HUES48 (cell line): ENCODE data around the gene PRSS38.

ENCODE experiments used
- H3K27ac ChIP-seq: one replicate; pipeline ENCODE4 v1.7.0; 2013; ENCODE audit warnings: low read depth, low read length, inconsistent platforms
- H3K27me3 ChIP-seq: 2 replicates; pipeline ENCODE4 v1.6.1; 2013; ENCODE audit warnings: mild to moderate bottlenecking, low read length; ENCODE audit not compliant: control insufficient read depth, insufficient read depth
- H3K36me3 ChIP-seq: 2 replicates; pipeline ENCODE4 v1.6.1; 2013; ENCODE audit warnings: low read length; ENCODE audit not compliant: control insufficient read depth, insufficient read depth
- H3K4me1 ChIP-seq: 2 replicates; pipeline ENCODE4 v1.6.1; 2013; ENCODE audit warnings: mild to moderate bottlenecking, low read length; ENCODE audit not compliant: control insufficient read depth, insufficient read depth
- H3K4me3 ChIP-seq: 2 replicates; pipeline ENCODE4 v1.5.1; 2013; ENCODE audit warnings: mild to moderate bottlenecking, low read depth, low read length
- H3K9ac ChIP-seq: 2 replicates; pipeline ENCODE4 v1.6.1; 2013; ENCODE audit warnings: mild to moderate bottlenecking, low read depth, low read length, moderate library complexity
- H3K9me3 ChIP-seq: 2 replicates; pipeline ENCODE4 v1.6.1; 2013; ENCODE audit warnings: low read length; ENCODE audit not compliant: control insufficient read depth, insufficient read depth

Gene PRSS38

GRCh38 chr1:227883073-227883520 lies 67.6 kb downstream of the PRSS38 start:
- Histone ChIP-seq H3K9me3 (no peaks in the 10 kb centered on the region), H3K27ac (no peak overlapping the region), H3K4me3 (no peak overlapping the region), H3K36me3 (no peaks in the 10 kb centered on the region), H3K4me1 (peaks cover 5% of the 10 kb centered on the region; the same call in 1 of the 2 replicates), H3K9ac (no peak overlapping the region), H3K27me3 (no peaks in the 10 kb centered on the region; the same call in 1 of the 2 replicates)

DNA sequence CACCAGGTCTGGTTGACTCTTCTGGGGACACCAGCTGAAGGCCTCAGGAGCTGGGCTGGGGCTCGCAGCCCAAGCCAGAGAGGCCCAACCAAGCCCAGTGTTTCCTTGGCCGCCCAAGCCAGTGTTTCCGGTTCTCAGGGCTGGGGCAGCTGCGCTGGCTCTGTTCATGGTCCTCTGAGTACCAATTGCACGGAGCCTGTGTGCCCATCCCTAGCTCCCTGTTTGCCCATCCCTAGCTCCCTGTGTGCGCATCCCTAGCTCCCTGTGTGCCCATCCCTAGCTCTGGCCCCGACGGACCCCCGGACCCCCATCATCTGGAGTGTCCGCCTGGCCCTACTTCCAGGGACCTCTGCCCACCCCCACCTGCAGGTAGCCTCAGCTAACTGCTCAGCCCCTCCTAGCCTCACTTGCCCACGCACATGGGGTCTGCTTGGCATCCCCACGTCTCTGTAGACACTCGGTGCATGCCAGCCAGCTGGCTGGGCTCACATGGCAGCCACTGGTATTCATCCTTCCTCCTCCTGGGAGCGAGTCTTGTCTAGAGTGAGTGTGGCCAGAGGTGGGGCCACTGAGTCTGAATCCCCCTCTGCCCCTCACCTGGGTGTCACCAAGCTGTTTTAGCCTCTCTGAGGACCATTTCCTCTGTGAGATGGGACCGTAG lies 68.3 kb downstream of the PRSS38 start:
- H3K4me3 ChIP-seq, result no peak overlapping the region
- no peak overlapping the region for H3K9ac ChIP-seq
- H3K4me1 ChIP-seq, result peaks cover 10% of the 10 kb centered on the region; the same call in 1 of the 2 replicates

DNA sequence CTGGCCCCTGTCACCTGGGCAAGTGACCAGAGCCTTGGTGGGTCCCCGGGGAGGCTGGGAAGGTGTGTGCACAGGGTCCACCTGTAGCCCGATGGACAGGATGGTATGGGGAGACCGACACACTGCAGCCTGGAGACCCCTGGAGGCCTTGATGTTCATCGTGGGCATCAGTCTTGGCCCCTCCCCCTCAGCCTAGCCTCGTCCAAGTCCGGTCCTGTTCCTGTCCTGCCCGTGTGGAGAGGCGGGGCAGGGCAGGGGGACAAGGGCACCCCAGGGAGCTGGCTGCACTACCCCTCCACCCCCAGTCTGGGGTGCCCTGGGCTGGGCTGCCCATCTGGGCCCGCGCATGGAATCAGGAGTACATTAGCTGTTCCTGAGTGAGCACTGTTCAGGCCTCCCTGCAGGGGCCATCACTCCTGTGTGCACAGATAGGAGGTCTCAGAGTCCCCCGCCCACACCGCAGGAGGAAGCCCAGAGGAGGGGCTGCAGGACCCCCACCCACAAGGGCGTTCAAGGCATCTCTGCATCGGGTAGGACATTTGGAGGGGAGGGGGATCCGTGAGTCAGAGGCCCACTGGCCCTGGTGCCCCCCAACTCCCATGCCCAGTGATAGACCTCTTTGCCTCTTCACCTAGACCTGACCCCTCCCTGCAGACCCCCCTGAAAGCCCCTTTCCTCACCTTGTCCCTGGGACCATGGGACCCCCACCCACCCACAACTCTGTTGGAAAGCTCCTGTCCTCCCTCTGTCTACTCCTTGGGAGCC lies 69.1 kb downstream of the PRSS38 start:
- Histone ChIP-seq H3K27me3 (no peaks in the 10 kb centered on the region), H3K27ac (no peak overlapping the region), H3K4me3 (no peak overlapping the region), H3K36me3 (no peaks in the 10 kb centered on the region), H3K9me3 (no peaks in the 10 kb centered on the region), H3K9ac (no peak overlapping the region), H3K4me1 (peaks cover 10% of the 10 kb centered on the region; the same call in 1 of the 2 replicates)

More for the DNA sequence above, 68.3 kb downstream of the PRSS38 start:
- Histone ChIP-seq H3K27ac (no peak overlapping the region), H3K9me3 (no peaks in the 10 kb centered on the region), H3K36me3 (no peaks in the 10 kb centered on the region), H3K27me3 (no peaks in the 10 kb centered on the region; the same call in 1 of the 2 replicates)

DNA sequence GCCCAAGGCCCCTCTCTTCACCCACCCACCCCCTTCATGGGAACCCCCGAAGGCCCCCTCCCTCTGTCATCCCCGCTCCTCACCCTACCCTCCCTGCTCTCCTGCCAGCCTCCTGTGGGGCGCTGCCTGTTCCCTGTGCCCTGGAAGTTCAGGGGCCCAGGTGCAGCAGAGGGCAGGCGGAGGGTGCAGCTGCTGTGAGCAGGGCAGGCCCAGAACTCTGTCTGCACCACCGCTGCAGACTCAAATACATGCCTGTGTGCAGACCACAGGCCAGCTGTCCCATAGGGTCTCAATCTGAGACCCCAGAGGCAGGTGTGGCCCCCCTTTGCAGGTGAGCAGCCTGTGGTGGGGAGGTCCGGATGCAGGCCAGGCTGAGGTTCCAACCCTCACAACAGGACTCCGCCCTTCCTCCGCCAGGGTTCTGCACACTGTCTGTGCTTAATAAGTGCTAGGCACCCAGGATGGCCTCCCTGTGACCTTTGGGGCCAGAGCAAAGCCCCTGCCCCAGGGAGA lies 69.7 kb downstream of the PRSS38 start:
- Histone ChIP-seq H3K4me3 (no peak overlapping the region), H3K4me1 (peaks cover 10% of the 10 kb centered on the region; the same call in 1 of the 2 replicates), H3K9ac (no peak overlapping the region), H3K27me3 (no peaks in the 10 kb centered on the region), H3K27ac (no peak overlapping the region), H3K9me3 (no peaks in the 10 kb centered on the region), H3K36me3 (no peaks in the 10 kb centered on the region)

GRCh38 chr1:227885648-227886502 lies 70.4 kb downstream of the PRSS38 start:
- Histone ChIP-seq H3K9ac (no peak overlapping the region), H3K4me1 (peaks cover 10% of the 10 kb centered on the region; the same call in 1 of the 2 replicates), H3K36me3 (no peaks in the 10 kb centered on the region), H3K4me3 (no peak overlapping the region), H3K9me3 (no peaks in the 10 kb centered on the region), H3K27ac (no peak overlapping the region), H3K27me3 (no peaks in the 10 kb centered on the region)

DNA sequence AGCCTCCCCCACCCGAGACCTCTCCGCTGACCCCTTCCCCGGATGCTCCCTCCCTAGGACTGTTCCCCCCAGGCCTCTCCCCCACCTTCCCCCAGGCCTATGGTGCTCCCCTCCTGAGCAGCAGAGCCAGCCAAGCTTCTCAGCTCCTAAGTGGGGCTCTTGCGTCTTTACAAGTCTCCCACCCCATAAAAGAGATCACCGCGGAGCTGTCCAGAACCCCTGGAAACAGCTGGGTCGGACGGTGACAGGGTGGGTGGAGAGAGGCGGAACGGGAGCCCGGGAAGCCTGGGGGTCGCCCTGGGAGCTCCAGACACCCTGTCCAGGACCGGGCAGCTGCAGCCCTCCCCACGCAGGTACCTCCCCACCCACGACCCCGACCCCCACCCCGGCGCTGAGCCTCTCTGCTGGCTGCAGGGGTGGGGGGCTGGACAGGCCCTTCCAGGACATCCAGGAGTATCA lies 71.1 kb downstream of the PRSS38 start:
- H3K9ac ChIP-seq, result no peak overlapping the region
- H3K27ac ChIP-seq, result no peak overlapping the region
- no peaks in the 10 kb centered on the region for H3K27me3 ChIP-seq
- H3K4me3 ChIP-seq, result peak overlapping the region; percentile 57
- no peaks in the 10 kb centered on the region for H3K9me3 ChIP-seq
- H3K4me1 ChIP-seq, result peaks cover 10% of the 10 kb centered on the region; the same call in 1 of the 2 replicates
- H3K36me3 ChIP-seq, result no peaks in the 10 kb centered on the region

DNA sequence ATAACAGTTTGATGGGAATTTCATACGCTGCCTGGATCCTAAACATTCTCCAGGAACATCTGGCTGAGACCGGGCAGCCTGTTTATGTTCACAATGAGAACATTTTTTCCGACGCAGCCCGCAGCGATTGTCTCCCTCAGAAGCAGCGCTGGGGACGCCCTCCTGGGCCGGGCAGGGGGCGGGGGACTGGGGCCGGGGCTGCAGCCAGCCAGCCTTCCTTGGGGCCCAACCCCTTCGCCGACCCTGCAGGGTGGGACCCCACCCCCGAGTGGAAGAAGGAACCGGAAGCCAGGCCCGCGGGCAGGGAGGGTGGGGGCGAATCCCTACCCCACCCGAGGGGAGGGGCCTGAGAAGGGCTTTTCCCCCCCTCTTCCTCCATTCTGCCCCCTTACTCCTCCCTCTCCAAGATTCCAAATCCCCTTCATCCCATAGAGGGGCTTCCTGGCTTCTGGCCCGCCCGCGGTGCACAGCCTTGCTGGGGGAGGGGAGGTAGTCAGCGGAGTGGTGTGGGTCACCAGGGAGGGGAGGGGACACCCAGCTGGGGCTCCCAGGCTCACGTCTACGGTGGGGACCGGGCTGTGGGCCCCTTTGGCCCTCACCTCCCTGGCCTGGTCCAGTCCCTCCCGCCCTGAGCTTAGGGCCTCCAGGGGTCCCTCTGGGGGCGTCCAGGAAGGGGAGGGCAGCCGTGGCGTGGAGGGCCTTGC lies 71.7 kb downstream of the PRSS38 start:
- H3K27ac ChIP-seq, result no peak overlapping the region
- no peaks in the 10 kb centered on the region for H3K36me3 ChIP-seq
- no peaks in the 10 kb centered on the region for H3K9me3 ChIP-seq
- no peak overlapping the region for H3K9ac ChIP-seq
- peak overlapping the region; percentile 57 for H3K4me3 ChIP-seq
- peaks cover 10% of the 10 kb centered on the region; the same call in 1 of the 2 replicates for H3K4me1 ChIP-seq
- no peaks in the 10 kb centered on the region for H3K27me3 ChIP-seq

DNA sequence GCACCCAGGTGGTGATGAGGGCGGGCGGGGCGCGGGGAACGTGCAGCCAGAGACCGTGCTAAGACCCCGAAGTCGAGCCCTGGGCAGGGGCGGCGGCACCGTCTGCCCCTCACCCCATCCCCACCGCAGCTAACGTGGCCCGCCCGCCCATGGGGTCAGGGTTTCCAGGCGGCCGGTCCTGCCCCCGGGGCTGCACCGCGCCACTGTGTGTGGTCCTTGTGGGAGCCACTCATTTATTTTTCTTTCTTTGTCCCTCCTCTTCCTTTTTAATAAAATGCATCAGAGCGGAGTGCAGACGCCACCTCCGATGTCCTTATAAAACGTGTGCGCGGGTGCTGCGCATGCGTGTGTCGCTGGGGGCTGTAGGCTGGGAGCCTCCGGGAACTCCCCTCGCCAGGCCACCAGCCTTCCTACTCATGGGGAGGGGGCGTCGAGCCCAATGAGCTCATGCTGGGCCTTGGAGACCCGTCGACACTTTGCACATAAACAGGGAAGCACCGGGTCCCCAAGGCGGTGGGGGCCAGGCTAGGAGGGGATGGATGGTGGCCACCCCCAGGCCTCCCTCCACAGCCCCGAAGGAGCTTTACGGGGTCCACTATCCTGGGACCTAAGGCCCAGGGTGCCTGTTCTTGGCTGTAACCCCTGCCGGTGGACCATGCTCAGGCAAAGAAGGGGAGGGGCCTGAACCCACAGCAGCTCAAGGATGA lies 72.4 kb downstream of the PRSS38 start:
- Histone ChIP-seq H3K4me3 (peak overlapping the region; percentile 57), H3K9ac (no peak overlapping the region), H3K9me3 (no peaks in the 10 kb centered on the region), H3K27me3 (no peaks in the 10 kb centered on the region), H3K36me3 (no peaks in the 10 kb centered on the region), H3K27ac (no peak overlapping the region), H3K4me1 (peaks cover 12% of the 10 kb centered on the region; the same call in 1 of the 2 replicates)

DNA sequence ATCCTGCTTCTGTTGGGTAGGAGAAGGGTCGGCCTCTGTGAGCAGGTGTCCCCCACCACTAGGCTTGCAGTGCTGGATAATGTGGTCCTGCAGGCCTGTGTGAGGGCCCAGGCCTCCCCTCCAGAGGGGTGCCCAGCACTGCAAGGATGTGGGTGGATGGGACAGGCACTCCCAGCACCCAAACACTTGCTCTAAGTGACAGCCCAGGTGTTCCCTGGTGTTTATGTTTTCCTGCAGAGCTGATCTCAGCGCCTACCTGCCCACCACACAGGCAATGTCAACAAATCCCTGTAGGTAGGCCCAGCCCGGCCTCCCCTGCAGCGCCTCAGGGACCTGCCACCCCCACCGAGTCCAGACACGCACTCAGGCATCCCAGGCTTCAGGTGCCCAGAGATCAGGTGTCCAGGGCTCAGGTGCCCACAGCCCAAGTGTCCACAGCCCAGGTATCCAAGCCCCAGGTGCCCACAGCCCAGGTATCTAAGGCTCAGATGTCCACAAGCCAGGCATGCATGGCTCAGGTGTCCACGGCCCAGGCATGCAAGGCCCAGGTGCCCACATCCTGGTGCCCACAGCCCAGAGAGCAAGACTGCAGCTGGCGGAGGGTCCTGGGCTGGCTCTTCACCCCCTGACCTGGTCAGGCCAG lies 73.0 kb downstream of the PRSS38 start:
- Histone ChIP-seq H3K36me3 (no peaks in the 10 kb centered on the region), H3K27me3 (no peaks in the 10 kb centered on the region), H3K4me3 (no peak overlapping the region), H3K9me3 (no peaks in the 10 kb centered on the region), H3K27ac (no peak overlapping the region), H3K9ac (no peak overlapping the region), H3K4me1 (peaks cover 12% of the 10 kb centered on the region; the same call in 1 of the 2 replicates)
